ENCODE data around the gene EFS. TPM values are rescaled to one million over a fixed set of nuclear protein-coding genes. Genes with fewer than 3 reads are reported as not detected.

The EFS gene
- total RNA-seq, 6 donors from 2014 or later = 4.1 to 18.9 (median 9.3) TPM

GRCh38 chr14:23409966-23410635 lies 45.1 kb upstream of the EFS start:
- WGBS, 2 donors = 83 to 92% methylated on average over 8 to 14 of the region's 14 CpGs
- Histone ChIP-seq H3K27me3 (no peaks in the 10 kb centered on the region), H3K4me1 (no peaks in the 10 kb centered on the region)

GRCh38 chr14:23409475-23409874 lies 44.5 kb upstream of the EFS start:
- Histone ChIP-seq H3K36me3 (no peaks in the 10 kb centered on the region), H3K27ac (no peak overlapping the region), H3K27me3 (no peaks in the 10 kb centered on the region), H3K4me3 (no peak overlapping the region), H3K9me3 (no peaks in the 10 kb centered on the region), H3K4me1 (no peaks in the 10 kb centered on the region)
- no peak for DNase-seq
- no peak for ATAC-seq (ENCODE audit: low FRiP score in 2 of 2)
- WGBS, 2 donors = 61 to 91% methylated on average over 1 to 2 of the region's 2 CpGs
- TF ChIP-seq, protein P1, sequence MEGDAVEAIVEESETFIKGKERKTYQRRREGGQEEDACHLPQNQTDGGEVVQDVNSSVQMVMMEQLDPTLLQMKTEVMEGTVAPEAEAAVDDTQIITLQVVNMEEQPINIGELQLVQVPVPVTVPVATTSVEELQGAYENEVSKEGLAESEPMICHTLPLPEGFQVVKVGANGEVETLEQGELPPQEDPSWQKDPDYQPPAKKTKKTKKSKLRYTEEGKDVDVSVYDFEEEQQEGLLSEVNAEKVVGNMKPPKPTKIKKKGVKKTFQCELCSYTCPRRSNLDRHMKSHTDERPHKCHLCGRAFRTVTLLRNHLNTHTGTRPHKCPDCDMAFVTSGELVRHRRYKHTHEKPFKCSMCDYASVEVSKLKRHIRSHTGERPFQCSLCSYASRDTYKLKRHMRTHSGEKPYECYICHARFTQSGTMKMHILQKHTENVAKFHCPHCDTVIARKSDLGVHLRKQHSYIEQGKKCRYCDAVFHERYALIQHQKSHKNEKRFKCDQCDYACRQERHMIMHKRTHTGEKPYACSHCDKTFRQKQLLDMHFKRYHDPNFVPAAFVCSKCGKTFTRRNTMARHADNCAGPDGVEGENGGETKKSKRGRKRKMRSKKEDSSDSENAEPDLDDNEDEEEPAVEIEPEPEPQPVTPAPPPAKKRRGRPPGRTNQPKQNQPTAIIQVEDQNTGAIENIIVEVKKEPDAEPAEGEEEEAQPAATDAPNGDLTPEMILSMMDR (IDR thresholded peaks at IDR 0.05) = no peak
- TF ChIP-seq POLR2AphosphoS5 (IDR thresholded peaks at IDR 0.05) (no peak), EP300 (IDR thresholded peaks at IDR 0.05) (no peak), POLR2A (IDR thresholded peaks at IDR 0.05) (no peak)

More at GRCh38 chr14:23409966-23410635, 45.1 kb upstream of the EFS start:
- ATAC-seq (ENCODE audit: low FRiP score in 2 of 2) (no peak), DNase-seq (no peak)
- no peaks in the 10 kb centered on the region for H3K36me3 ChIP-seq
- TF ChIP-seq, protein P1 (IDR thresholded peaks at IDR 0.05) = no peak
- no peak for TF ChIP-seq POLR2AphosphoS5 (IDR thresholded peaks at IDR 0.05)
- no peak for TF ChIP-seq EP300 (IDR thresholded peaks at IDR 0.05)
- TF ChIP-seq POLR2A (IDR thresholded peaks at IDR 0.05) = no peak
- no peak overlapping the region for H3K27ac ChIP-seq
- no peaks in the 10 kb centered on the region for H3K9me3 ChIP-seq
- no peak overlapping the region for H3K4me3 ChIP-seq

- no peaks in the 10 kb centered on the region for H3K27me3 ChIP-seq
These were observed 43.3 kb upstream of the EFS start for GRCh38 chr14:23408307-23408630.

DNA sequence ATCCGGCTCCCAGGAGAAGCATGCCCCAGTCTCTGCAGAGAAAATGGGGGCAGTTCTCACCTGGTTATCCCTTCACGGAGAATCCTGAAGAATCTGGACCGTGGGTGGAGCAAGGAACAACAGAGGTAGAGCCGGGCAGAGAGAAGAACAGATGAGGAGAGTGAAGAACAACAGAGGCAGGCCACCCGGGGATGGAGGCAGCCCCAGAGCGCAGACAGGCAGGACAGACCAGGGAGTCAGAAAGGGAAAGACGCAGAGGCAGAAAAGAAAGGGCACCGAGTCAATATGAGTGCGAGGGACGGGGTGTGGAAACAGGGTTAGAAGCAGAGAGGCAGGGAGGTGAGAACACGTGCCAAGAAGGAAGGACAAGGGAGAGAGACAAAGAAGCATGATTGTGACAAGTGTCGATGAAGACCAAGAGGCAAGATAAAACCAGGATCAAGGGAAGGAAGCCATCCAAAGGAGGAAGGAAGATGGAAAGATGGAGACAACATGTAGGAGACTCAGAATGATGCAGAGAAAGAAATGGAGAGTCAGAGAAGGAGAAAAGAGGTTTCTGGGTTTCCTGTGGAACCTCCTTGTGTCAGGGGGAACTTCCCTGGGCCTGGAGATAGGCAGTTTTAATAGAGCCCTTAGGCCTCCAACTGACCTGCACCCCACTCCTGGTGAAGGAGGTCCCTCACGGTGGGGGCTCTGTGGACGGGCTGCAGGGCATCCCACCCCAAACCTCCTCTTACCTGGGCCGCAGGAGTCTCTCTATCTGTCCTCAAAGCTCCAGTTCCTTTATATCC lies 42.7 kb upstream of the EFS start, which contains the start of gene MYH6:
TSS of gene MYH6 (minus strand) at position 758 of the 791 bp plus-strand sequence. CDS start 1,050 bp downstream, outside the sequence.
- Histone ChIP-seq H3K27ac (no peak within 1 kb of the TSS), H3K36me3 (no peaks in the 10 kb centered on the region), H3K4me3 (no peak within 1 kb of the TSS), H3K9me3 (no peaks in the 10 kb centered on the region), H3K4me1 (no peaks in the 10 kb centered on the region), H3K27me3 (no peaks in the 10 kb centered on the region)
- ATAC-seq (ENCODE audit: low FRiP score in 2 of 2) (no peak), DNase-seq (no peak)
- 76% methylated on average over 14 to 15 of the region's 15 CpGs for WGBS, 2 donors
- TF ChIP-seq POLR2AphosphoS5 (IDR thresholded peaks at IDR 0.05) = no peak
- TF ChIP-seq EP300 (IDR thresholded peaks at IDR 0.05) = no peak

More at GRCh38 chr14:23408307-23408630, 43.3 kb upstream of the EFS start:
- WGBS, 2 donors = 47 to 49% methylated on average over 5 of the region's 5 CpGs
- no peak for ATAC-seq (ENCODE audit: low FRiP score in 2 of 2)
- DNase-seq = no peak
- no peaks in the 10 kb centered on the region for H3K4me1 ChIP-seq
- H3K4me3 ChIP-seq = no peak overlapping the region
- no peak for TF ChIP-seq POLR2AphosphoS5 (IDR thresholded peaks at IDR 0.05)
- TF ChIP-seq, protein P1 (IDR thresholded peaks at IDR 0.05) = no peak
- TF ChIP-seq EP300 (IDR thresholded peaks at IDR 0.05) = no peak
- no peak for TF ChIP-seq POLR2A (IDR thresholded peaks at IDR 0.05)
- H3K36me3 ChIP-seq = no peaks in the 10 kb centered on the region
- no peaks in the 10 kb centered on the region for H3K9me3 ChIP-seq
- H3K27ac ChIP-seq = no peak overlapping the region

DNA sequence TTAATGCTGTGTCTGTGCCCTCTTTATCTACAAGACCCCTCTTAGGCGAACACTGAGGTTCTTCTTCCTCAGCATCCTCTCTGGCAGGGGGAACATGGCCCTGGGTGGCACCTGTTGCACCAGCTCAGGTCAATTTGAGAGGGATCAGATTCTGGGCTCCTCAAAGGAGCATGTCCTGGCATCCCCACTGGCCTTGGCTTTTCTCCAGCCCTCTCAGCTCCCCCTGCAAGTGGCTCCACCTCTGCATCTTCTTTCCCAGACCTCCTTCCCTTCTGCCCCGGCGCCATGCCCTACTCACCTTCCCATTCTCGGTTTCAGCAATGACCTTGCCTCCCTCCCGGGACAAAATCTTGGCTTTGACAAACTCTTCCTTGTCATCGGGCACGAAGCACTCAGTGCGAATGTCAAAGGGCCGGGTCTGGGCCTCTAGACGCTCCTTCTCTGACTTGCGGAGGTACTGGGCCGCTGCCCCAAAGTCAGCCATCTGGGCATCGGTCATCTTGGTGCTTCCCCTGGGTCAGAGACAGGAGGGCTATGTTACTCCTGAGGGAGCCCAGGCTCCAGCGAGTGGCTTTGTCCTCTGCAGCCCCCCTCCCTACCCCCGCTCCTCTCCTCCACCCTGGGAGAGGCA lies 41.9 kb upstream of the EFS start:
- H3K36me3 ChIP-seq = no peaks in the 10 kb centered on the region
- 83 to 86% methylated on average over 10 to 15 of the region's 15 CpGs for WGBS, 2 donors
- no peak overlapping the region for H3K27ac ChIP-seq
- H3K27me3 ChIP-seq = no peaks in the 10 kb centered on the region
- ATAC-seq (ENCODE audit: low FRiP score in 2 of 2) = no peak
- TF ChIP-seq EP300 (IDR thresholded peaks at IDR 0.05) = no peak
- TF ChIP-seq, protein P1 (IDR thresholded peaks at IDR 0.05) = no peak
- no peaks in the 10 kb centered on the region for H3K9me3 ChIP-seq
- no peak overlapping the region for H3K4me3 ChIP-seq
- DNase-seq = no peak
- no peaks in the 10 kb centered on the region for H3K4me1 ChIP-seq
